Stomach (tissue), 9 donors: Measurements from ENCODE around the gene NSMCE1. TPM values are rescaled to one million over a fixed set of nuclear protein-coding genes. Genes with fewer than 3 reads are reported as not detected.

Experiments used
- DNase-seq, 2 donors: peaks; one replicate each; pipeline versions ENCODE4 v3.0.0 to v3.0.0-alpha.2; 2013 to 2019
- H3K27ac ChIP-seq, 5 donors: fragments of 200-600 bp in 4 of 5; sonication (generic) in 4 of 5; one replicate each; pipeline ENCODE4 v1.5.1; 2013 to 2019; ENCODE audit warnings: mild to moderate bottlenecking in 1 of 5, moderate library complexity in 1 of 5
- H3K27me3 ChIP-seq, 3 donors: fragments of 200-600 bp; sonication (generic); one replicate each; pipeline ENCODE4 v1.5.1; 2017 to 2019; ENCODE audit warnings: mixed run types in 1 of 3
- H3K36me3 ChIP-seq, 4 donors: fragments of 200-600 bp; sonication (generic); 1 replicate in 3 of 4; 2 replicates in 1 of 4; pipeline ENCODE4 v1.5.1; 2016 to 2019
- H3K4me1 ChIP-seq, 4 donors: fragments of 200-600 bp; sonication (generic); one replicate each; pipeline ENCODE4 v1.5.1; 2016 to 2019
- H3K4me3 ChIP-seq, 4 donors: fragments of 200-600 bp; sonication (generic) in 3 of 4; one replicate each; pipeline ENCODE4 v1.5.1; 2016 to 2019; ENCODE audit warnings: mild to moderate bottlenecking in 1 of 4
- H3K9me3 ChIP-seq, 4 donors: fragments of 200-600 bp; sonication (generic); one replicate each; pipeline ENCODE4 v1.5.1; 2016 to 2019
- EP300 ChIP-seq: sonication (generic); formaldehyde crosslinking; IDR thresholded peaks from one replicate; pipeline ENCODE4 v1.6.1; 2017; ENCODE audit warnings: antibody characterized with exemption
- POLR2A ChIP-seq, 4 donors: fragments of 450-650 bp; IDR thresholded peaks; one replicate each; pipeline ENCODE4 v1.6.1; 2016; ENCODE audit warnings: antibody characterized with exemption in 4 of 4, control low read depth in 2 of 4, mild to moderate bottlenecking in 1 of 4, moderate library complexity in 1 of 4
- POLR2AphosphoS5 ChIP-seq, 3 donors: sonication (generic); formaldehyde crosslinking; IDR thresholded peaks; one replicate each; pipeline ENCODE4 v1.6.1; 2016; ENCODE audit warnings: antibody characterized with exemption in 3 of 3
- WGBS, 5 donors: extraction: QIAGEN DNeasy Blood & Tissue Kit in 3 of 5; methylation state at CpG; one replicate each; pipeline versions ENCODE4 v1.1.5 to v1.1.7; 2013 to 2018; 5-methylcytosine and 5-hydroxymethylcytosine counted together
- intact Hi-C: fragments of 100-400 bp; cut with DNase I; formaldehyde crosslinking; loops from one replicate; pipeline ENCODE4 v1.15.1; 2023; ENCODE audit warnings: low total_unique reads
- polyA plus RNA-seq, 3 donors: library from polyadenylated mRNA; stranded (reverse); fragments of 200-250 nt; gene quantifications; one replicate each; pipeline ENCODE4 v1.2.3, GENCODE V29; 2013
- total RNA-seq, 5 donors: library from RNA; depleted of rRNA; stranded (reverse); fragments of >200 nt; gene quantifications; one replicate each; pipeline versions ENCODE4 v1.1.0 to v1.2.3, GENCODE V29; 2014 to 2016
- TF ChIP-seq, protein P1 (sequence below), 7 experiments: fragments of 450-650 bp in 4 of 7; fragments of 200-600 bp in 3 of 7; sonication (generic) in 3 of 7; IDR thresholded peaks; one replicate each; pipeline ENCODE4 v1.5.1; 2016 to 2019; ENCODE audit warnings: antibody characterized with exemption in 7 of 7, control low read depth in 2 of 7, mild to moderate bottlenecking in 1 of 7
- donor health status: healthy with polysubstance abuse.
- donor health status: Bipolar disorder and iron deficiency.
- donor health status: healthy.

The NSMCE1 gene
- total and polyA plus RNA-seq, 8 donors = 9.3 to 120 (median 46.2) TPM

DNA sequence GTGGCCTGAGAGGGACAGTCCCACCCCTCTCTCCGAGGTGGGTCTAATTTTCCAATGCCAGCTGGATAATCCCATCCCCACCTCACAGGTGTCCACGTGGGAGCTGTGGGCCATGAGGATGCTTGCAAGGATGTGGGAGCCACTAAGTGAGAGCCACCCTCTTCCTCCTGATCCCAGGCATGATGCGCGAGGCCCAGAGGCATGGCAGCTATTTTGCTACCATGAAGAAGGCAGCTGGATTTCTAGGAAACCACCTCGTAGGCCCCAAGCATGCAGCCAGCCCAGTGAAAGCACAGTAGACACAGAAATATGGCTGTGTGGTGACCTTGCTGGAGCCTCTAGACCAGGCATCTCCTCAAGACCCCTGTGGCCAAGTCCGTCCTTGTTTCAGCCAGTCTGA, 44.9 kb downstream of the NSMCE1 start:
- H3K9me3 ChIP-seq = no peaks in the 10 kb centered on the region
- WGBS, 5 donors = 80 to 87% (median 86%) methylated on average over 5 to 6 of the region's 6 CpGs
- TF ChIP-seq POLR2A (IDR thresholded peaks at IDR 0.05) (no peak), EP300 (no peak), POLR2AphosphoS5 (IDR thresholded peaks at IDR 0.05) (no peak)
- TF ChIP-seq, protein P1, sequence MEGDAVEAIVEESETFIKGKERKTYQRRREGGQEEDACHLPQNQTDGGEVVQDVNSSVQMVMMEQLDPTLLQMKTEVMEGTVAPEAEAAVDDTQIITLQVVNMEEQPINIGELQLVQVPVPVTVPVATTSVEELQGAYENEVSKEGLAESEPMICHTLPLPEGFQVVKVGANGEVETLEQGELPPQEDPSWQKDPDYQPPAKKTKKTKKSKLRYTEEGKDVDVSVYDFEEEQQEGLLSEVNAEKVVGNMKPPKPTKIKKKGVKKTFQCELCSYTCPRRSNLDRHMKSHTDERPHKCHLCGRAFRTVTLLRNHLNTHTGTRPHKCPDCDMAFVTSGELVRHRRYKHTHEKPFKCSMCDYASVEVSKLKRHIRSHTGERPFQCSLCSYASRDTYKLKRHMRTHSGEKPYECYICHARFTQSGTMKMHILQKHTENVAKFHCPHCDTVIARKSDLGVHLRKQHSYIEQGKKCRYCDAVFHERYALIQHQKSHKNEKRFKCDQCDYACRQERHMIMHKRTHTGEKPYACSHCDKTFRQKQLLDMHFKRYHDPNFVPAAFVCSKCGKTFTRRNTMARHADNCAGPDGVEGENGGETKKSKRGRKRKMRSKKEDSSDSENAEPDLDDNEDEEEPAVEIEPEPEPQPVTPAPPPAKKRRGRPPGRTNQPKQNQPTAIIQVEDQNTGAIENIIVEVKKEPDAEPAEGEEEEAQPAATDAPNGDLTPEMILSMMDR (IDR thresholded peaks at IDR 0.05) = no peak
- no peak for DNase-seq
- intact Hi-C loops = no loop called here
- H3K27me3 ChIP-seq = no peaks in the 10 kb centered on the region
- H3K4me1 ChIP-seq = peaks cover 28 to 44% (median 38%) of the 10 kb centered on the region in 4 donors
- H3K4me3 ChIP-seq = no peak overlapping the region
- peaks cover 0 to 47% (median 44%) of the 10 kb centered on the region in 4 donors for H3K36me3 ChIP-seq
- H3K27ac ChIP-seq = peak overlapping the region in 3 of 5 donors; percentile 73 to 83 (median 78)

DNA sequence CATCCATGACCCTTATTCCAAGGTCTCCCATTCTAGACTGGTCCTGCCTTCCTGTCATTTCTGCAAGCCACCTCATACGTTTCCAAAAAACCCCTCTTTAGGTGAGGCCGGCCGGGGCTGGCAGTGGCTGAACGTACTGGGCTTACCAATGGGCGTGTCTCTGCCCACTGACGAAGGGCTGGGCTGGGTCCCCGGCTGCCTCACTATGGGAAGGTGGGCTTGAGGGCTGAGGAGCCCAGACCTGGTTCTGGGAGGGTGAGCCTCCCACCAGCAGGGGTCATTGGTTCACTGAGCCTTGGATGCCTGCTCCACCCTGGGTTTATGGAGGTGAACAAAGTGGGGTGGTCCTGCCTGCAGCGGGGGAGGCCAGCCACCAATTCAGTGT, 45.4 kb downstream of the NSMCE1 start:
- WGBS, 5 donors = 71 to 83% (median 80%) methylated on average over 1 to 8 of the region's 8 CpGs
- H3K36me3 ChIP-seq = peaks cover 0 to 52% (median 47%) of the 10 kb centered on the region in 4 donors
- no peak for DNase-seq
- intact Hi-C loops = no loop called here
- H3K9me3 ChIP-seq = no peaks in the 10 kb centered on the region
- H3K27ac ChIP-seq = peak overlapping the region in 4 of 5 donors; percentile 73 to 83 (median 76)
- no peaks in the 10 kb centered on the region for H3K27me3 ChIP-seq
- peaks cover 28 to 43% (median 38%) of the 10 kb centered on the region in 4 donors for H3K4me1 ChIP-seq
- no peak overlapping the region for H3K4me3 ChIP-seq
- TF ChIP-seq, protein P1 (IDR thresholded peaks at IDR 0.05) = no peak
- TF ChIP-seq POLR2AphosphoS5 (IDR thresholded peaks at IDR 0.05) (no peak), EP300 (no peak), POLR2A (IDR thresholded peaks at IDR 0.05) (no peak)

DNA sequence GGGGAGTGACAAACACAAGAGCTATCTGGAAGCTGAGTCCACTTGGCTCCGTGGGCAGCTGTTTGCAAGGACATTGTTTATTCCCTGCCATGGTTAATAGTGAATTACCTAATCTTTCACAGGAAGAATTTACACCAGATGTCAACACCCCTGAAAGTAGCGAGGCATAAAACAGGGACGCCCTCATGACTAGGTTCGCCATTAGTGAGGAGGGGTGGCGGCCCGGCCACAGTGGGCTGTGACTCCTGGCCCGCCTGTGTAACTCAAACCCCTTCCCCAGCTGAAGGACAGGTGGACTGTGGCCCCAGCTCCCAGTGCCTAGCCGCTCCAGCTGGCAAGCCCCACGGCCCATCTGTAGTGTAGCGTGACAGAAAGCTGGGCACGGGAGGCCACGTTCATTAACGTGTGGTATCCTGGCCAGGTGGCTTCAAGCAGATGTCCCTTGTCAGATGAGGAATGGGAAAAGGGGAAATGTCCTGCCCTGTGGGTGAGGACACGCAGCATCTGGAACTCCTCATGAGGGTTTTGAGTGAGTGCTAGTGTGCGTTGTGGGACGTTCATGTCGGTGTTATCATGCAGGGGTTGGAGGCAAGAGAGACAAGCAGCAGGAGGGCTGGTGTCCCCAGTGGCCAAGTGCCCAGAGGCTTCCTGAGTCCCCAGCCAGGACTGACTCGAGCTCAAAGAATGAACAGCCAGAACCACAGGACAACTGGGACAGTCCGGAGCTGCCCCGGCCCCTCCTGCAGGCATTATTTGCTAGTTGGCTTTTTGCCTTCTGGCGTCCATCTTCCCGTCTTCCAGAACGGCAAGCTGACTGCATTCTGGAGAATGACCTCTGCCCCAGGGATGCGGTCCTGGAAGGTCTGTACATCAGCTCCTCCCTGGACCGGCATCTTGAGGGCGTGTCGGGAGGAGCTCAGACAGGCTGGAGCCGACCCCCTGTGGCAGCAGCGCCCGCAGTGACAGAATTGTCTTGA, 46.0 kb downstream of the NSMCE1 start:
- Histone ChIP-seq H3K9me3 (no peaks in the 10 kb centered on the region), H3K4me3 (no peak overlapping the region), H3K27me3 (no peaks in the 10 kb centered on the region), H3K4me1 (peaks cover 28 to 43% (median 38%) of the 10 kb centered on the region in 4 donors), H3K36me3 (peaks cover 0 to 58% (median 52%) of the 10 kb centered on the region in 4 donors), H3K27ac (peak overlapping the region; percentile 52 to 83 (median 73))
- DNase-seq = peak; percentile 38 to 58
- 50 to 58% (median 57%) methylated on average over 19 to 30 of the region's 30 CpGs for WGBS, 5 donors
- peak; percentile 36 to 80 (median 71) for TF ChIP-seq POLR2AphosphoS5 (IDR thresholded peaks at IDR 0.05)
- TF ChIP-seq EP300 = peak; percentile 66
- no peak for TF ChIP-seq POLR2A (IDR thresholded peaks at IDR 0.05)
- TF ChIP-seq, protein P1 (IDR thresholded peaks at IDR 0.05) = no peak
- intact Hi-C loops = no loop called here

DNA sequence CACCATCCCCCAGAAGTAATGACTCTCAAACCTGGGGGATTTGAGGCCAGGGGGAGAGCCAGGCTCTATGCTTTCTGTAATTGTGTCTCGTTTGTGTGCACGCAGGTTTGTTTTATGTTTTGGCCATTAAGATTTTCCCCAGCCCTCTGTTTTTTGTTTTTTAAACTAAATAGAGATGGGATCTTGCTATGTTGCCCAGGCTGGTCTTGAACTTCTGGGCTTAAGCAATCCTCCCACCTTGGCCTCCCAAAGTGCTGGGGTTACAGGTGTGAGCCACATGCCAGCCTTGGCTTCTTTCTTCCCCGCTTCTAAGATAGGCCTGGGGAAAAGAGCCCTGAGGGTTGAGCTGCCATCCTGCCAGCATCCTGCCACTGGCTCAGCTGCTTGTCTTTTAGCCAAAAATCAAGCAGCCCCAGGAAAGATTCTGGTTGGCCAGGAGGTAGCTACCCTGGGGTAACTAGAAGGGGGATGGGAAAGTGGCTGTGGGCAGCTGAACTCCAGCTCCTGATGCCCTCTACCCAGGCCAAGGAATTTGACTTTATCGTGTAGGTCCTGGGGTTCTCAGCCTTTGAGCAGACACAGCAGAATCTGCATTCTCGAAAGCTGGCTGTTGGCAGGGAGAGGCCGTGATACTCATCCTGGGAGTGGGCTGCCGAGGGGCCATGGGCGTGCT, 46.9 kb downstream of the NSMCE1 start:
- Histone ChIP-seq H3K4me3 (no peak overlapping the region), H3K4me1 (peaks cover 24 to 40% (median 36%) of the 10 kb centered on the region in 4 donors), H3K27ac (peak overlapping the region in 4 of 5 donors; percentile 73 to 83 (median 76)), H3K27me3 (no peaks in the 10 kb centered on the region), H3K36me3 (peaks cover 0 to 57% (median 52%) of the 10 kb centered on the region in 4 donors), H3K9me3 (no peaks in the 10 kb centered on the region)
- intact Hi-C loops = no loop called here
- DNase-seq = no peak
- TF ChIP-seq POLR2A (IDR thresholded peaks at IDR 0.05) (no peak), EP300 (no peak), POLR2AphosphoS5 (IDR thresholded peaks at IDR 0.05) (no peak)
- TF ChIP-seq, protein P1 (IDR thresholded peaks at IDR 0.05) = no peak
- WGBS, 5 donors = 67 to 80% (median 76%) methylated on average over 6 to 8 of the region's 8 CpGs
